B cell (primary cell): ENCODE results near the gene SYTL5. TPM values are rescaled to one million over a fixed set of nuclear protein-coding genes. Genes with fewer than 3 reads are reported as not detected.

Experiments used
- ATAC-seq: fragments of 200-7000 bp; cut with Tn5 transposase; one replicate; pipeline ENCODE4 v1.10.0; 2021; ENCODE audit warnings: low read depth, mild to moderate bottlenecking, moderate number of reproducible peaks, moderate library complexity
- CTCF ChIA-PET: fragments of 350-600 bp; sonication (Branson Sonifier 250); formaldehyde crosslinking; loops from one replicate; lab custom pipeline; 2021; ENCODE audit warnings: antibody characterized with exemption, inconsistent platforms; lab: Charles Lee
- POLR2A ChIA-PET: fragments of 350-600 bp; sonication (Branson Sonifier 250); formaldehyde crosslinking; loops from one replicate; lab custom pipeline; 2021; ENCODE audit warnings: antibody characterized with exemption; lab: Charles Lee
- DNase-seq: peaks from one replicate; pipeline ENCODE4 v3.0.0; 2013
- H2AFZ ChIP-seq: 2 replicates; pipeline ENCODE4 v1.6.1; 2012; ENCODE audit warnings: mild to moderate bottlenecking, low read depth, low read length; ENCODE audit not compliant: insufficient read depth, poor library complexity, severe bottlenecking
- H3K27ac ChIP-seq, 2 donors: 1 replicate in 1 of 2; 2 replicates in 1 of 2; pipeline ENCODE4 v1.5.1; 2012 to 2013; ENCODE audit warnings: low read length in 2 of 2, mild to moderate bottlenecking in 2 of 2, moderate library complexity in 1 of 2
- H3K27me3 ChIP-seq, 4 experiments: fragments of 200-600 bp in 1 of 4; sonication (generic) in 1 of 4; replicated peaks in 1 of 4; 1 replicate in 2 of 4; 2 replicates in 2 of 4; pipeline versions ENCODE4 v1.6.1 to v1.7.0; 2013 to 2016; ENCODE audit warnings: low read length in 3 of 4, mild to moderate bottlenecking in 2 of 4, mixed read lengths in 1 of 4, moderate library complexity in 1 of 4; ENCODE audit not compliant: insufficient read depth in 4 of 4, control insufficient read depth in 3 of 4; ENCODE audit errors: control extremely low read depth in 1 of 4
- H3K36me3 ChIP-seq, 2 experiments: replicated peaks in 1 of 2; 1 replicate in 1 of 2; 2 replicates in 1 of 2; pipeline versions ENCODE4 v1.6.1 to v1.7.1; 2013; ENCODE audit warnings: low read length in 1 of 2; ENCODE audit not compliant: insufficient read depth in 2 of 2, control insufficient read depth in 1 of 2; ENCODE audit errors: control extremely low read depth in 1 of 2, extremely low read depth in 1 of 2
- H3K4me1 ChIP-seq, 2 donors: fragments of 200-600 bp in 1 of 2; sonication (generic) in 1 of 2; 1 replicate in 1 of 2; 2 replicates in 1 of 2; pipeline versions ENCODE4 v1.5.1 to v1.6.1; 2013 to 2017; ENCODE audit warnings: low read length in 2 of 2; ENCODE audit not compliant: control insufficient read depth in 2 of 2, insufficient read depth in 2 of 2
- H3K4me2 ChIP-seq: replicated peaks from 2 replicates; pipeline ENCODE3; 2012; ENCODE audit warnings: mild to moderate bottlenecking, low read depth, low read length; ENCODE audit not compliant: poor library complexity, severe bottlenecking
- H3K4me3 ChIP-seq, 5 experiments: fragments of 200-600 bp in 1 of 5; sonication (generic) in 1 of 5; 1 replicate in 3 of 5; 2 replicates in 2 of 5; pipeline versions ENCODE4 v1.5.1 to v1.7.0; 2011 to 2016; ENCODE audit warnings: low read length in 4 of 5, mild to moderate bottlenecking in 4 of 5, low read depth in 2 of 5, control low read depth in 1 of 5, moderate library complexity in 1 of 5; ENCODE audit not compliant: insufficient read depth in 1 of 5; ENCODE audit errors: control extremely low read depth in 1 of 5, extremely low read depth in 1 of 5
- H3K79me2 ChIP-seq: fragments of 200-600 bp; sonication (generic); one replicate; pipeline ENCODE4 v1.6.0; 2016; ENCODE audit warnings: low read length; ENCODE audit not compliant: control insufficient read depth, insufficient read depth
- H3K9ac ChIP-seq: fragments of 200-600 bp; sonication (generic); 2 replicates; pipeline ENCODE4 v1.6.1; 2017; ENCODE audit warnings: mild to moderate bottlenecking, low read length, moderate library complexity
- H3K9me3 ChIP-seq, 3 donors: one replicate each; pipeline versions ENCODE4 v1.6.1 to v1.7.1; 2013; ENCODE audit warnings: low read length in 2 of 3; ENCODE audit not compliant: control insufficient read depth in 2 of 3, insufficient read depth in 1 of 3; ENCODE audit errors: control extremely low read depth in 1 of 3
- H4K20me1 ChIP-seq: 2 replicates; pipeline ENCODE4 v1.6.0; 2012; ENCODE audit warnings: mild to moderate bottlenecking, low read length; ENCODE audit not compliant: insufficient read depth, control insufficient read depth, poor library complexity, severe bottlenecking
- H3K27ac Mint-ChIP-seq: one replicate; pipeline ENCODE4 v1.8.0; 2021; ENCODE audit warnings: mixed read lengths
- H3K27me3 Mint-ChIP-seq: one replicate; pipeline ENCODE4 v1.8.0; 2021; ENCODE audit warnings: mixed read lengths
- H3K4me1 Mint-ChIP-seq: one replicate; pipeline ENCODE4 v1.8.0; 2021; ENCODE audit warnings: mixed read lengths
- H3K4me3 Mint-ChIP-seq: one replicate; pipeline ENCODE4 v1.8.0; 2021; ENCODE audit warnings: mixed read lengths
- H3K9me3 Mint-ChIP-seq: one replicate; pipeline ENCODE4 v1.8.0; 2022; ENCODE audit warnings: mixed read lengths; ENCODE audit not compliant: insufficient read depth
- CTCF ChIP-seq: fragments of 200-600 bp; IDR thresholded peaks from one replicate; pipeline ENCODE4 v1.8.0; 2022; ENCODE audit warnings: antibody characterized with exemption, mild to moderate bottlenecking
- EZH2 ChIP-seq: IDR thresholded peaks from 2 replicates; pipeline ENCODE4 v1.6.1; 2012; ENCODE audit warnings: borderline replicate concordance, low read depth, mild to moderate bottlenecking, moderate library complexity, low read length; ENCODE audit not compliant: insufficient read depth, poor library complexity, severe bottlenecking
- WGBS: methylation state at CpG from one replicate; pipeline ENCODE4 v1.1.5; 2013; ENCODE audit warnings: missing lambda C conversion rate; ENCODE audit not compliant: insufficient coverage; 5-methylcytosine and 5-hydroxymethylcytosine counted together
- intact Hi-C: fragments of 100-400 bp; cut with micrococcal nuclease; formaldehyde crosslinking; loops from one replicate; pipeline ENCODE4 v1.10.0; 2022
- polyA minus RNA-seq: library from RNA; depleted of rRNA, polyadenylated mRNA; stranded (reverse); fragments of >200 nt; gene quantifications from 2 replicates; pipeline ENCODE4 v1.2.3, GENCODE V29; 2012
- polyA plus RNA-seq: library from polyadenylated mRNA; depleted of rRNA; stranded (reverse); fragments of >200 nt; gene quantifications from 2 replicates; pipeline ENCODE4 v1.2.3, GENCODE V29; 2012
- total RNA-seq, 2 donors: library from RNA; stranded (reverse); fragments of 120-200 nt in 1 of 2; gene quantifications; 1 replicate in 1 of 2; 2 replicates in 1 of 2; pipeline versions ENCODE4 v1.2.3 to v1.2.4, GENCODE V29; 2013 to 2022

SYTL5 gene
- total RNA-seq: not detected in 2 replicates
- total RNA-seq (2013): not detected
- 0.01 TPM in 1 of 2 replicates, not detected in the other for polyA plus RNA-seq
- not detected in 2 replicates for polyA minus RNA-seq

DNA sequence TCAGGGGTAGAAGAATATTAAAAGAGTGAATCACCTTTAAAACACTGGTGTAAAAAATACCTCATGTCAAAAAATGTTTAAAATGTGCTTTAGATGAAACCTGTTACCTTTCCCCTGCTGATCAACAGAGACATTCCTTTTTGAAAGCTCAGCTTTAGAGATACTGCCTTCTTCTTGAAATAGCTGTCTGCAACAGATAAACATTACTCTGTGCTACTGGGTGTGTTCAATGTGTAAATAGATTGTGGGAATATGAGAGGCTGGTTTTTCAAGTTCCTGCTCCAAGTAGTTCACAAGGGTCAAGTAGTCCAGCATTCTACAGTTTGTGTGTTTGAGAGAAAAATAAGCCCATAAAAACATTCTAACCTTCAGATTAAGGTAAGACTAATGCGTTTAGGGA lies at the start of gene SYTL5:
Gene SYTL5 (plus strand): TSS at position 263 of the 400 bp plus-strand sequence. CDS start 27,337 bp downstream, outside the sequence.
- H3K27ac Mint-ChIP-seq: no peak within 1 kb of the TSS
- Histone ChIP-seq H3K4me1 (no peaks in the 10 kb centered on the region), H3K36me3 (no peaks in the 10 kb centered on the region), H3K4me3 (no peak within 1 kb of the TSS), H4K20me1 (no peaks in the 10 kb centered on the region), H3K4me2 (no peak within 1 kb of the TSS), H3K9me3 (no peaks in the 10 kb centered on the region), H3K9ac (no peak within 1 kb of the TSS), H3K27ac (no peak within 1 kb of the TSS), H3K27me3 (no peaks in the 10 kb centered on the region), H2AFZ (no peak within 1 kb of the TSS), H3K79me2 (no peaks in the 10 kb centered on the region)
- TF ChIP-seq CTCF: no peak
- TF ChIP-seq EZH2: no peak
- no peaks in the 10 kb centered on the region for H3K4me1 Mint-ChIP-seq
- peaks cover 3% of the 10 kb centered on the region for H3K9me3 Mint-ChIP-seq
- intact Hi-C loops: no loop called here
- no peak for DNase-seq
- WGBS: no CpG with 5 or more reads among the region's 1 CpG
- peaks cover 5% of the 10 kb centered on the region for H3K27me3 Mint-ChIP-seq
- no peak for ATAC-seq
- POLR2A ChIA-PET: no interaction called here
- no peak within 1 kb of the TSS for H3K4me3 Mint-ChIP-seq
- CTCF ChIA-PET: no interaction called here

GRCh38 chrX:37958525-37959211 lies 47.7 kb upstream of the SYTL5 start:
- Histone ChIP-seq H3K36me3 (no peaks in the 10 kb centered on the region), H2AFZ (no peak overlapping the region), H3K4me3 (no peak overlapping the region), H3K9ac (no peak overlapping the region), H3K27me3 (no peaks in the 10 kb centered on the region), H3K79me2 (no peaks in the 10 kb centered on the region), H3K4me2 (no peak overlapping the region), H3K4me1 (no peaks in the 10 kb centered on the region), H3K27ac (no peak overlapping the region), H4K20me1 (no peaks in the 10 kb centered on the region), H3K9me3 (no peaks in the 10 kb centered on the region)
- DNase-seq (no peak), ATAC-seq (no peak)
- ChIA-PET POLR2A (no interaction called here), CTCF (no interaction called here)
- TF ChIP-seq EZH2 (no peak), CTCF (no peak)
- 93% methylated on average over 3 of the region's 7 CpGs for WGBS
- intact Hi-C loops: no loop called here
- no peaks in the 10 kb centered on the region for H3K9me3 Mint-ChIP-seq
- H3K4me1 Mint-ChIP-seq: no peaks in the 10 kb centered on the region
- H3K27me3 Mint-ChIP-seq: no peaks in the 10 kb centered on the region
- no peak overlapping the region for H3K27ac Mint-ChIP-seq
- H3K4me3 Mint-ChIP-seq: no peak overlapping the region
